BJ (cell line): ENCODE measurements around the gene AGAP1. TPM values are rescaled to one million over a fixed set of nuclear protein-coding genes. Genes with fewer than 3 reads are reported as not detected.

ENCODE experiments used
- CTCF ChIA-PET: fragments of 350-600 bp; formaldehyde crosslinking; extraction: SDS; loops from one replicate; lab custom pipeline; 2021; ENCODE audit warnings: antibody characterized with exemption, inconsistent platforms; lab: Yijun Ruan, JAX
- POLR2A ChIA-PET: fragments of 300-600 bp; sonication (Branson Sonifier 250); formaldehyde crosslinking; extraction: SDS; loops from one replicate; lab custom pipeline; 2021; ENCODE audit warnings: antibody characterized with exemption; lab: Charles Lee
- DNase-seq: peaks from one replicate; pipeline ENCODE4 v3.0.0-alpha.2; 2011; ENCODE audit warnings: low read depth
- H3K27me3 ChIP-seq: 2 replicates; pipeline ENCODE4 v1.6.0; 2011; ENCODE audit warnings: low read length; ENCODE audit not compliant: control insufficient read depth, insufficient read depth
- H3K36me3 ChIP-seq: 2 replicates; pipeline ENCODE4 v1.5.1; 2011; ENCODE audit warnings: low read length; ENCODE audit not compliant: control insufficient read depth, insufficient read depth
- H3K4me3 ChIP-seq: 2 replicates; pipeline ENCODE4 v1.5.1; 2011; ENCODE audit warnings: low read depth, mild to moderate bottlenecking, control low read depth, low read length
- polyA plus RNA-seq: library from polyadenylated mRNA; depleted of rRNA; stranded (reverse); fragments of >200 nt; gene quantifications from 2 replicates; pipeline ENCODE4 v1.2.3, GENCODE V29; 2011
- TF ChIP-seq, protein P1 (sequence below): IDR thresholded peaks from 2 replicates; pipeline ENCODE4 v1.5.1; 2011; ENCODE audit warnings: low read depth, mild to moderate bottlenecking, control low read depth, inconsistent platforms, low read length, moderate library complexity; ENCODE audit not compliant: insufficient read depth

AGAP1 gene
- polyA plus RNA-seq, 1 experiment = 14.9 TPM

DNA sequence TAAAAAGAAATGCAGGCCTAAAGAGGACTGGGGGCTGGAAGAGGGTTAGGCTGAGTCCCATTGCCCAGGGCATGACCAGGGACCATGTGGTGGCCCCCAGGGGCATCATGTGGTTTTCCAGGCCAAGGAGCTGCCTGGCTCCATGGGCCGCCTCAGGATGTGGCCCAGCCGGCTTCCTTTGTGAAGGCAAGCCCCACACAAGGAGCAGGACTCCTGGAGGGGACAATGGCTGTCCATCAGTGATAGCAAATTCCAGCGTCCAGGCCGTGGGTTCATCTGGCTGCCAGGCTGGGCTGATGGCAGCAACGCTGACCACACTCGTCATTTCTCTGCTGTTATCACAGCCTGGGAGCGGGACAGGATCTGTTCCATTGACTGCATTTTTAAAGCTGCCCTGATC is 591.8 kb downstream of the AGAP1 start:
- ChIA-PET CTCF (interaction anchor here (1.8 kb wide), 1 partner anchor 10 kb away, joined by 5 read pairs; no protein-coding TSS in a partner anchor), POLR2A (no interaction called here)
- H3K27me3 ChIP-seq = no peaks in the 10 kb centered on the region
- DNase-seq = no peak
- TF ChIP-seq, protein P1, sequence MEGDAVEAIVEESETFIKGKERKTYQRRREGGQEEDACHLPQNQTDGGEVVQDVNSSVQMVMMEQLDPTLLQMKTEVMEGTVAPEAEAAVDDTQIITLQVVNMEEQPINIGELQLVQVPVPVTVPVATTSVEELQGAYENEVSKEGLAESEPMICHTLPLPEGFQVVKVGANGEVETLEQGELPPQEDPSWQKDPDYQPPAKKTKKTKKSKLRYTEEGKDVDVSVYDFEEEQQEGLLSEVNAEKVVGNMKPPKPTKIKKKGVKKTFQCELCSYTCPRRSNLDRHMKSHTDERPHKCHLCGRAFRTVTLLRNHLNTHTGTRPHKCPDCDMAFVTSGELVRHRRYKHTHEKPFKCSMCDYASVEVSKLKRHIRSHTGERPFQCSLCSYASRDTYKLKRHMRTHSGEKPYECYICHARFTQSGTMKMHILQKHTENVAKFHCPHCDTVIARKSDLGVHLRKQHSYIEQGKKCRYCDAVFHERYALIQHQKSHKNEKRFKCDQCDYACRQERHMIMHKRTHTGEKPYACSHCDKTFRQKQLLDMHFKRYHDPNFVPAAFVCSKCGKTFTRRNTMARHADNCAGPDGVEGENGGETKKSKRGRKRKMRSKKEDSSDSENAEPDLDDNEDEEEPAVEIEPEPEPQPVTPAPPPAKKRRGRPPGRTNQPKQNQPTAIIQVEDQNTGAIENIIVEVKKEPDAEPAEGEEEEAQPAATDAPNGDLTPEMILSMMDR = no peak
- no peaks in the 10 kb centered on the region for H3K36me3 ChIP-seq
- H3K4me3 ChIP-seq = no peak overlapping the region

DNA sequence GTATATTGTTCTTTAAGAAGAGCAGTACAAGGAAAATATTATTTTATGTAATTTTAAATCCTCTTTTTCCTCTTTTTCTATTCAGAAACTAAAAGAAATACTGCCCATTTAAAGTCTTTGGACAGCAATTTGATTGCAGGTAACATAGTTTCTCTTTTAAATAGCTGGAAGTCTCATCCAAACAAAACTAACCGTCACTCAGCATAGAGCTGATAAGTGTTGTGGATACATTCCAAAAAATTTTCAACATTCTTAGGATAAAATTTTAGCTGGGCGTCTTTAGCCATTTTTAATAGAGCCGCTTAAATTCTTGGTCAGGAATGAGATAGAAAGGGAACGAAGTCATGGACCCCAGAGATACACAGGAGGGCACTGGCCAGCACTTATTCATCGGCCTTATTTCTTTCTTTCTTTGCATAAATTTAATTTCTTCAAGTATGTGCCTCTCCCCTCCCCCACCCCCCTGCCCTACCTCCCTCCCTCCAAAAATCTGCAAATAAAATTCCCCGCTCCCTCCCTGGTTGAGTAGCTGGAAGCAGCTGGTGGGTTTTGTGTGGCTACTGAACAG is 592.6 kb downstream of the AGAP1 start:
- ChIA-PET POLR2A (no interaction called here), CTCF (interaction anchor here (0.7 to 1.8 kb wide), 2 partner anchors 9 to 56 kb away, joined by 3 to 5 read pairs; no protein-coding TSS in a partner anchor)
- DNase-seq = no peak
- H3K27me3 ChIP-seq = no peaks in the 10 kb centered on the region
- no peaks in the 10 kb centered on the region for H3K36me3 ChIP-seq
- H3K4me3 ChIP-seq = no peak overlapping the region
- TF ChIP-seq, protein P1 = no peak

DNA sequence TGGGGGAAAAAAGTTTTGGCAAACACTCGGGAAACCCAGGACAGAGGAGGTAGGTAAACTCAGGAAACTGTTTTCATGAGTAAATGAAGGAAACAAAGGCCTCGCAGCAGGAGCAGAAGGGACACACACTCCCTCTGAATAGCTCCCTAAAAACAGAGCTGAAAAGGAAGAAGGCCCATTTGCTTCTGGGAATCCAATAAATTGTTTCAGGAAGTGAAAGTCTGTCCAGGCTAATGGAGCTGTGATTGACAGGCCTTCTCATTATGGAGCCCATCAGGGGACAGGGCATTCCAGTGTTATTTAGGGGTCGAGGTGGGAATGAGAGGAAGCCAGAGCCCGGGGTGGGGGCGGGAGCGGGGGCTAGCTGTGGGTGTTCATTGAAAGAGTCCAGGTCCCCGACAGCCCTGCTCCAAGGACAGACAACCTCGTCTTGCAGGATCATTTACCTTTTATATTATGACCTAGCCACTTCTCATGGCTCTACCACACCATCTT is 593.2 kb downstream of the AGAP1 start:
- Histone ChIP-seq H3K4me3 (no peak overlapping the region), H3K27me3 (no peaks in the 10 kb centered on the region), H3K36me3 (no peaks in the 10 kb centered on the region)
- ChIA-PET POLR2A (no interaction called here), CTCF (interaction anchor here (1.8 kb wide), 1 partner anchor 8 kb away, joined by 5 read pairs; no protein-coding TSS in a partner anchor)
- TF ChIP-seq, protein P1 = no peak
- DNase-seq = no peak

GRCh38 chr2:236088368-236089057 is 594.7 kb downstream of the AGAP1 start:
- DNase-seq = no peak
- no peaks in the 10 kb centered on the region for H3K27me3 ChIP-seq
- POLR2A ChIA-PET = no interaction called here
- H3K4me3 ChIP-seq = no peak overlapping the region
- no peaks in the 10 kb centered on the region for H3K36me3 ChIP-seq
- CTCF ChIA-PET = interaction anchor here (1.0 kb wide), 1 partner anchor 36 kb away, joined by 5 read pairs; no protein-coding TSS in a partner anchor
- TF ChIP-seq, protein P1 = no peak
